MCF 10A (cell line): ENCODE data around the gene TRIM14. TPM values are rescaled to one million over a fixed set of nuclear protein-coding genes. Genes with fewer than 3 reads are reported as not detected.
A peak's percentile ranks its signal among the peaks of the same experiment; 100 is the strongest.

Source experiments
- BruUV-seq: library from RNA; stranded (reverse); fragments of 400-500 nt; replicated peaks from 2 replicates; lab custom pipeline; 2021; lab: Mats Ljungman, UMichigan
- CTCF ChIA-PET: fragments of 300-600 bp; sonication (Branson Sonifier 250); formaldehyde crosslinking; extraction: SDS; loops from one replicate; lab custom pipeline; 2021; ENCODE audit warnings: antibody characterized with exemption, inconsistent platforms; lab: Yijun Ruan, JAX
- POLR2A ChIA-PET: fragments of 300-600, 350-650 bp; sonication (Branson Sonifier 250); formaldehyde crosslinking; extraction: SDS; loops from one replicate; lab custom pipeline; 2020; ENCODE audit warnings: antibody characterized with exemption, inconsistent platforms; lab: Yijun Ruan, JAX
- DNase-seq: peaks from one replicate; pipeline ENCODE4 v3.0.0-alpha.2; 2018; ENCODE audit not compliant: unreplicated experiment
- H3K27ac Mint-ChIP-seq: one replicate; pipeline ENCODE4 v1.8.0; 2022; ENCODE audit warnings: mild to moderate bottlenecking, low read depth, mixed read lengths; ENCODE audit not compliant: unreplicated experiment
- H3K27me3 Mint-ChIP-seq: one replicate; pipeline ENCODE4 v1.8.0; 2022; ENCODE audit warnings: mixed read lengths; ENCODE audit not compliant: insufficient read depth, unreplicated experiment
- H3K36me3 Mint-ChIP-seq: one replicate; pipeline ENCODE4 v1.8.0; 2022; ENCODE audit warnings: mild to moderate bottlenecking, moderate library complexity, mixed read lengths; ENCODE audit not compliant: insufficient read depth, unreplicated experiment
- H3K4me1 Mint-ChIP-seq: one replicate; pipeline ENCODE4 v1.8.0; 2022; ENCODE audit warnings: mixed read lengths; ENCODE audit not compliant: insufficient read depth, unreplicated experiment
- H3K4me3 Mint-ChIP-seq: one replicate; pipeline ENCODE4 v1.8.0; 2022; ENCODE audit warnings: mild to moderate bottlenecking, moderate library complexity, mixed read lengths; ENCODE audit not compliant: unreplicated experiment
- H3K9me3 Mint-ChIP-seq: one replicate; pipeline ENCODE4 v1.8.0; 2022; ENCODE audit warnings: mixed read lengths; ENCODE audit not compliant: unreplicated experiment
- CTCF ChIP-seq: fragments of 200-600 bp; IDR thresholded peaks from one replicate; pipeline ENCODE4 v1.8.0; 2022; ENCODE audit warnings: antibody characterized with exemption, mild to moderate bottlenecking; ENCODE audit not compliant: unreplicated experiment
- intact Hi-C: fragments of 100-400 bp; cut with micrococcal nuclease; formaldehyde crosslinking; loops from 2 replicates; pipeline ENCODE4 v1.14.1; 2022
- total RNA-seq: library from RNA; stranded (reverse); gene quantifications from 2 replicates; pipeline ENCODE4 v1.2.3, GENCODE V29; 2022

Gene TRIM14
- total RNA-seq, 1 experiment from 2014 or later = 17.9 TPM

- H3K27me3 Mint-ChIP-seq = no peaks in the 10 kb centered on the region
- no peaks in the 10 kb centered on the region for H3K9me3 Mint-ChIP-seq
- no peak overlapping the region for H3K27ac Mint-ChIP-seq
- no peak for TF ChIP-seq CTCF
- intact Hi-C loops = no loop called here
- ChIA-PET CTCF (interaction anchor here (0.9 kb wide), 1 partner anchor 17 kb away, joined by 3 read pairs; the partner anchor contains the start of gene NANS), POLR2A (interaction anchor here (0.7 to 1.8 kb wide), 2 partner anchors 17 to 33 kb away, joined by 3 to 6 read pairs; partner anchors contain the start of gene NANS)
- H3K4me3 Mint-ChIP-seq = no peak overlapping the region
- peaks cover 24% of the 10 kb centered on the region for H3K4me1 Mint-ChIP-seq
- no peaks in the 10 kb centered on the region for H3K36me3 Mint-ChIP-seq
- DNase-seq = no peak
- BruUV-seq = no TSS peak
Observed at GRCh38 chr9:98038958-98039357, 80.1 kb downstream of the TRIM14 start.

GRCh38 chr9:98037357-98037756 is 81.7 kb downstream of the TRIM14 start:
- no peak for TF ChIP-seq CTCF
- no TSS peak for BruUV-seq

GRCh38 chr9:98034593-98035546 is 84.2 kb downstream of the TRIM14 start:
- Mint-ChIP-seq H3K9me3 (no peaks in the 10 kb centered on the region), H3K36me3 (peaks cover 4% of the 10 kb centered on the region), H3K27ac (no peak overlapping the region), H3K4me3 (peak overlapping the region; percentile 24), H3K4me1 (peaks cover 24% of the 10 kb centered on the region), H3K27me3 (no peaks in the 10 kb centered on the region)
- BruUV-seq = no TSS peak
- intact Hi-C loops = no loop called here
- peak; percentile 86 for DNase-seq
- CTCF ChIA-PET = interaction anchor here (0.5 to 2.0 kb wide), 12 partner anchors 9 to 359 kb away, joined by 3 to 6 read pairs (median 3); no protein-coding TSS in a partner anchor
- POLR2A ChIA-PET = no interaction called here
- TF ChIP-seq CTCF = peak; percentile 75

More at GRCh38 chr9:98037357-98037756, 81.7 kb downstream of the TRIM14 start:
- ChIA-PET CTCF (interaction anchor here (0.7 to 1.5 kb wide), 3 partner anchors 8 to 37 kb away, joined by 3 to 4 read pairs (median 4); no protein-coding TSS in a partner anchor), POLR2A (interaction anchor here (1.8 kb wide), 1 partner anchor 19 kb away, joined by 6 read pairs; the partner anchor contains the start of gene NANS)
- Mint-ChIP-seq H3K27ac (no peak overlapping the region), H3K4me1 (peaks cover 24% of the 10 kb centered on the region), H3K4me3 (no peak overlapping the region), H3K36me3 (no peaks in the 10 kb centered on the region), H3K9me3 (no peaks in the 10 kb centered on the region), H3K27me3 (no peaks in the 10 kb centered on the region)
- intact Hi-C loops = no loop called here
- peak; percentile 26 for DNase-seq

- Mint-ChIP-seq H3K4me1 (peaks cover 17% of the 10 kb centered on the region), H3K4me3 (no peak overlapping the region), H3K27me3 (no peaks in the 10 kb centered on the region), H3K9me3 (no peaks in the 10 kb centered on the region), H3K36me3 (peaks cover 6% of the 10 kb centered on the region), H3K27ac (no peak overlapping the region)
- BruUV-seq = no TSS peak
- DNase-seq = no peak
- POLR2A ChIA-PET = interaction anchor here (0.7 to 1.4 kb wide), 5 partner anchors 13 to 47 kb away, joined by 3 read pairs; partner anchors contain the start of gene NANS
- no peak for TF ChIP-seq CTCF
- intact Hi-C loops = no loop called here
- CTCF ChIA-PET = interaction anchor here (0.6 to 0.8 kb wide), 5 partner anchors 8 to 1590 kb away, joined by 3 read pairs; no protein-coding TSS in a partner anchor
Observed at GRCh38 chr9:98031935-98032334, 87.1 kb downstream of the TRIM14 start.
